Measurements from ENCODE around the gene ADM5.
"Not testable (repeated sequence)": the region's sequence is repeated elsewhere in the genome, so short reads cannot be mapped to it uniquely, and the experiment has no call there.

GRCh38 chr19:49719420-49719819 is 30.0 kb downstream of the ADM5 start:
- TF ChIP-seq, protein P1, sequence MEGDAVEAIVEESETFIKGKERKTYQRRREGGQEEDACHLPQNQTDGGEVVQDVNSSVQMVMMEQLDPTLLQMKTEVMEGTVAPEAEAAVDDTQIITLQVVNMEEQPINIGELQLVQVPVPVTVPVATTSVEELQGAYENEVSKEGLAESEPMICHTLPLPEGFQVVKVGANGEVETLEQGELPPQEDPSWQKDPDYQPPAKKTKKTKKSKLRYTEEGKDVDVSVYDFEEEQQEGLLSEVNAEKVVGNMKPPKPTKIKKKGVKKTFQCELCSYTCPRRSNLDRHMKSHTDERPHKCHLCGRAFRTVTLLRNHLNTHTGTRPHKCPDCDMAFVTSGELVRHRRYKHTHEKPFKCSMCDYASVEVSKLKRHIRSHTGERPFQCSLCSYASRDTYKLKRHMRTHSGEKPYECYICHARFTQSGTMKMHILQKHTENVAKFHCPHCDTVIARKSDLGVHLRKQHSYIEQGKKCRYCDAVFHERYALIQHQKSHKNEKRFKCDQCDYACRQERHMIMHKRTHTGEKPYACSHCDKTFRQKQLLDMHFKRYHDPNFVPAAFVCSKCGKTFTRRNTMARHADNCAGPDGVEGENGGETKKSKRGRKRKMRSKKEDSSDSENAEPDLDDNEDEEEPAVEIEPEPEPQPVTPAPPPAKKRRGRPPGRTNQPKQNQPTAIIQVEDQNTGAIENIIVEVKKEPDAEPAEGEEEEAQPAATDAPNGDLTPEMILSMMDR (IDR thresholded peaks at IDR 0.05): not testable (repeated sequence)
- not testable (repeated sequence) for TF ChIP-seq POLR2A (IDR thresholded peaks at IDR 0.05)
